ENCODE results near the gene TTLL9. TPM values are rescaled to one million over a fixed set of nuclear protein-coding genes. Genes with fewer than 3 reads are reported as not detected.
A peak's percentile ranks its signal among the peaks of the same experiment; 100 is the strongest.

The TTLL9 gene
- total RNA-seq, 1 donor from 2014 or later: 0.24 TPM

- Mint-ChIP-seq H3K27ac (ENCODE audit: unreplicated experiment) (no peak overlapping the region), H3K9me3 (ENCODE audit: unreplicated experiment) (no peaks in the 10 kb centered on the region), H3K27me3 (ENCODE audit: unreplicated experiment) (peaks cover 36% of the 10 kb centered on the region), H3K4me1 (ENCODE audit: unreplicated experiment) (peaks cover 11% of the 10 kb centered on the region), H3K4me3 (ENCODE audit: unreplicated experiment) (peak overlapping the region; percentile 72), H3K36me3 (ENCODE audit: unreplicated experiment) (no peaks in the 10 kb centered on the region)
- DNase-seq (ENCODE audit: extremely low spot score, unreplicated experiment): no peak
- TF ChIP-seq CTCF (IDR thresholded peaks at IDR 0.05): no peak
These were observed 8.3 kb upstream of the TTLL9 start for GRCh38 chr20:31862157-31862470.

- H3K27me3 Mint-ChIP-seq (ENCODE audit: unreplicated experiment): peaks cover 32% of the 10 kb centered on the region
- no peaks in the 10 kb centered on the region for H3K36me3 Mint-ChIP-seq (ENCODE audit: unreplicated experiment)
- H3K27ac Mint-ChIP-seq (ENCODE audit: unreplicated experiment): no peak overlapping the region
- peaks cover 11% of the 10 kb centered on the region for H3K4me1 Mint-ChIP-seq (ENCODE audit: unreplicated experiment)
- H3K9me3 Mint-ChIP-seq (ENCODE audit: unreplicated experiment): no peaks in the 10 kb centered on the region
- no peak overlapping the region for H3K4me3 Mint-ChIP-seq (ENCODE audit: unreplicated experiment)
- DNase-seq (ENCODE audit: extremely low spot score, unreplicated experiment): no peak
- no peak for TF ChIP-seq CTCF (IDR thresholded peaks at IDR 0.05)
These were observed 7.9 kb upstream of the TTLL9 start for GRCh38 chr20:31862506-31862905.

- Mint-ChIP-seq H3K27me3 (ENCODE audit: unreplicated experiment) (peaks cover 26% of the 10 kb centered on the region), H3K4me3 (ENCODE audit: unreplicated experiment) (no peak overlapping the region)
These were observed 6.9 kb upstream of the TTLL9 start for GRCh38 chr20:31863296-31864085.

GRCh38 chr20:31864521-31865400 lies 5.7 kb upstream of the TTLL9 start:
- DNase-seq (ENCODE audit: extremely low spot score, unreplicated experiment): no peak

More at GRCh38 chr20:31863296-31864085, 6.9 kb upstream of the TTLL9 start:
- no peak for TF ChIP-seq CTCF (IDR thresholded peaks at IDR 0.05)
- H3K36me3 Mint-ChIP-seq (ENCODE audit: unreplicated experiment): no peaks in the 10 kb centered on the region
- no peak for DNase-seq (ENCODE audit: extremely low spot score, unreplicated experiment)
- H3K4me1 Mint-ChIP-seq (ENCODE audit: unreplicated experiment): peaks cover 16% of the 10 kb centered on the region
- no peaks in the 10 kb centered on the region for H3K9me3 Mint-ChIP-seq (ENCODE audit: unreplicated experiment)
- no peak overlapping the region for H3K27ac Mint-ChIP-seq (ENCODE audit: unreplicated experiment)

More at GRCh38 chr20:31864521-31865400, 5.7 kb upstream of the TTLL9 start:
- Mint-ChIP-seq H3K9me3 (ENCODE audit: unreplicated experiment) (no peaks in the 10 kb centered on the region), H3K36me3 (ENCODE audit: unreplicated experiment) (no peaks in the 10 kb centered on the region), H3K4me3 (ENCODE audit: unreplicated experiment) (no peak overlapping the region), H3K27me3 (ENCODE audit: unreplicated experiment) (peaks cover 15% of the 10 kb centered on the region), H3K27ac (ENCODE audit: unreplicated experiment) (no peak overlapping the region), H3K4me1 (ENCODE audit: unreplicated experiment) (peaks cover 20% of the 10 kb centered on the region)
- no peak for TF ChIP-seq CTCF (IDR thresholded peaks at IDR 0.05)
